ENCODE data around the gene ALPK1. TPM values are rescaled to one million over a fixed set of nuclear protein-coding genes. Genes with fewer than 3 reads are reported as not detected.

Gene ALPK1
- total RNA-seq, 1 experiment from 2014 or later = 0.17 TPM

DNA sequence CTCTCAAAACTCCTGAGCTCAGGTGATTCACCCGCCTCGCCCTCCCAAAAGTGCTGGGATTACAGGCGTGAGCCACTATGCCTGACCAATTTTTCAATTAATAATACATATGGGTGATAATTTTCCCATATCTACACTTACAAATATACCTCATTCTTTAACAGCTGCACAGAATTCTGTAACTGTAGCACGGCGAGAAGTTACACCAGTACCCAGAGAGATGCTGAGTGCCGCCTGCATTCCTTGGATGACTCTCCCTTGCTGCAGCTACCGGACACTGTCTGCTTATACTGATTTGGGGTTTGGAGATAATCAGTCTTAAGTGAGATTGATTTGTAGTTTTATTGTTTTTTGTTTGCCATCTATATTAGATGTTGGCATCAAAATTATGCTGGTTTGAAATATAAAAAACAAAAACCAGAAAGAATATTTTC lies 17.3 kb upstream of the ALPK1 start:
- Mint-ChIP-seq H3K36me3 (ENCODE audit: insufficient read depth in 1 of 3, low read depth in 3 of 3) (peaks cover 2 to 12% (median 4%) of the 10 kb centered on the region in 3 experiments; a peak in 4 of 7 replicates), H3K27me3 (ENCODE audit: low read depth) (peaks cover 21% of the 10 kb centered on the region), H3K4me1 (peaks cover 5 to 10% of the 10 kb centered on the region in 2 experiments), H3K27ac (no peak overlapping the region), H3K4me3 (no peak overlapping the region), H3K9me3 (peaks cover 0 to 3% of the 10 kb centered on the region in 2 experiments; a peak in 2 of 5 replicates)
- no peak overlapping the region for H3T11ph ChIP-seq (ENCODE audit: low read length)
- DNase-seq = no peak
- no peak overlapping the region for H2BK5ac ChIP-seq (ENCODE audit: insufficient read length, low read length)
- no peak overlapping the region for H2AFZ ChIP-seq (ENCODE audit: low read length)
- H3K23ac ChIP-seq (ENCODE audit: insufficient read length, low read depth, low read length) = no peak overlapping the region
- no peak overlapping the region for H2BK15ac ChIP-seq (ENCODE audit: low read depth, low read length)
- no peak overlapping the region for H2BK12ac ChIP-seq (ENCODE audit: insufficient read length, low read depth, low read length)
- H2BK120ac ChIP-seq (ENCODE audit: low read depth, low read length, poor library complexity, severe bottlenecking) = no peak overlapping the region
- H2BK20ac ChIP-seq (ENCODE audit: low read depth, low read length, poor library complexity, severe bottlenecking) = no peak overlapping the region
- no peak overlapping the region for H2AK5ac ChIP-seq (ENCODE audit: insufficient read length, low read length)
- H3K9me3 ChIP-seq (ENCODE audit: control insufficient read depth, low read depth, low read length) = no peaks in the 10 kb centered on the region
- no CpG with 5 or more reads among the region's 7 CpGs for WGBS (ENCODE audit: extremely low coverage, insufficient read length, low lambda C conversion rate)
- H4K20me1 ChIP-seq (ENCODE audit: control insufficient read depth, insufficient read depth, insufficient read length) = no peaks in the 10 kb centered on the region
- H4K5ac ChIP-seq (ENCODE audit: insufficient read length, low read depth, low read length) = no peak overlapping the region
- H3K27me3 ChIP-seq (ENCODE audit: insufficient read depth, low read length) = no peaks in the 10 kb centered on the region
- H3K23me2 ChIP-seq (ENCODE audit: insufficient read length, low read depth, low read length, poor library complexity, severe bottlenecking) = peaks cover 4% of the 10 kb centered on the region
- no peak overlapping the region for H4K91ac ChIP-seq (ENCODE audit: insufficient read length, low read depth, low read length)
- no peak overlapping the region for H3K14ac ChIP-seq (ENCODE audit: insufficient read depth, low read length)
- no peaks in the 10 kb centered on the region for H3K79me1 ChIP-seq (ENCODE audit: insufficient read depth, low read depth, low read length, poor library complexity, severe bottlenecking)
- TF ChIP-seq, protein P1, sequence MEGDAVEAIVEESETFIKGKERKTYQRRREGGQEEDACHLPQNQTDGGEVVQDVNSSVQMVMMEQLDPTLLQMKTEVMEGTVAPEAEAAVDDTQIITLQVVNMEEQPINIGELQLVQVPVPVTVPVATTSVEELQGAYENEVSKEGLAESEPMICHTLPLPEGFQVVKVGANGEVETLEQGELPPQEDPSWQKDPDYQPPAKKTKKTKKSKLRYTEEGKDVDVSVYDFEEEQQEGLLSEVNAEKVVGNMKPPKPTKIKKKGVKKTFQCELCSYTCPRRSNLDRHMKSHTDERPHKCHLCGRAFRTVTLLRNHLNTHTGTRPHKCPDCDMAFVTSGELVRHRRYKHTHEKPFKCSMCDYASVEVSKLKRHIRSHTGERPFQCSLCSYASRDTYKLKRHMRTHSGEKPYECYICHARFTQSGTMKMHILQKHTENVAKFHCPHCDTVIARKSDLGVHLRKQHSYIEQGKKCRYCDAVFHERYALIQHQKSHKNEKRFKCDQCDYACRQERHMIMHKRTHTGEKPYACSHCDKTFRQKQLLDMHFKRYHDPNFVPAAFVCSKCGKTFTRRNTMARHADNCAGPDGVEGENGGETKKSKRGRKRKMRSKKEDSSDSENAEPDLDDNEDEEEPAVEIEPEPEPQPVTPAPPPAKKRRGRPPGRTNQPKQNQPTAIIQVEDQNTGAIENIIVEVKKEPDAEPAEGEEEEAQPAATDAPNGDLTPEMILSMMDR (conservative IDR thresholded peaks at IDR 0.05) = no peak
- no peak overlapping the region for H3K18ac ChIP-seq (ENCODE audit: insufficient read length, low read depth, low read length)
- no peak overlapping the region for H4K8ac ChIP-seq (replicated peaks; ENCODE audit: insufficient read length, low read depth, low read length)
- no peak overlapping the region for H3K27ac ChIP-seq (ENCODE audit: insufficient read length, low read depth, low read length)
- H3K56ac ChIP-seq (ENCODE audit: insufficient read length, low read depth, low read length) = no peak overlapping the region
- H3K4ac ChIP-seq (ENCODE audit: low read depth, low read length) = no peak overlapping the region
- no peaks in the 10 kb centered on the region for H3K79me2 ChIP-seq (ENCODE audit: insufficient read depth, low read length)
- no peak overlapping the region for H3K9ac ChIP-seq (ENCODE audit: extremely low read depth, insufficient read length, low read length)
- no peak overlapping the region for H3K4me2 ChIP-seq (ENCODE audit: insufficient read depth, insufficient read length, low read length)
- H3K4me1 ChIP-seq (ENCODE audit: insufficient read depth, low read length) = no peaks in the 10 kb centered on the region

All from H9 (cell line).